COR-L47 (cell line): ENCODE results near the gene AGAP1.

Source experiments
- DNase-seq: peaks from one replicate; lab custom pipeline; 2025; lab: John Stamatoyannopoulos, UW

AGAP1 gene

GRCh38 chr2:236105955-236106607 is 612.2 kb downstream of the AGAP1 start:
- no peak for DNase-seq

GRCh38 chr2:236106761-236107160 is 612.9 kb downstream of the AGAP1 start:
- DNase-seq, result no peak

GRCh38 chr2:236107536-236107935 is 613.7 kb downstream of the AGAP1 start:
- no peak for DNase-seq

- DNase-seq, result no peak
These were observed 614.2 kb downstream of the AGAP1 start for GRCh38 chr2:236107942-236108625.

GRCh38 chr2:236109061-236109460 is 615.2 kb downstream of the AGAP1 start:
- DNase-seq, result no peak

GRCh38 chr2:236109473-236109872 is 615.6 kb downstream of the AGAP1 start:
- DNase-seq, result no peak

- DNase-seq, result no peak
These were observed 618.6 kb downstream of the AGAP1 start for GRCh38 chr2:236112466-236112865.

- DNase-seq, result no peak
These were observed 619.6 kb downstream of the AGAP1 start for GRCh38 chr2:236113425-236113824.

GRCh38 chr2:236113948-236114347 is 620.1 kb downstream of the AGAP1 start:
- DNase-seq, result no peak

GRCh38 chr2:236114959-236115358 is 621.1 kb downstream of the AGAP1 start:
- no peak for DNase-seq

- DNase-seq, result no peak
These were observed 623.6 kb downstream of the AGAP1 start for GRCh38 chr2:236117401-236117800.

GRCh38 chr2:236117861-236118269 is 624.0 kb downstream of the AGAP1 start:
- DNase-seq, result no peak

- no peak for DNase-seq
These were observed 625.2 kb downstream of the AGAP1 start for GRCh38 chr2:236119003-236119402.

GRCh38 chr2:236119476-236119875 is 625.6 kb downstream of the AGAP1 start:
- DNase-seq, result no peak

- DNase-seq, result no peak
These were observed 626.3 kb downstream of the AGAP1 start for GRCh38 chr2:236120141-236120601.

- no peak for DNase-seq
These were observed 627.0 kb downstream of the AGAP1 start for GRCh38 chr2:236120829-236121228.

GRCh38 chr2:236121546-236121945 is 627.7 kb downstream of the AGAP1 start:
- no peak for DNase-seq

GRCh38 chr2:236122236-236122635 is 628.4 kb downstream of the AGAP1 start:
- DNase-seq, result no peak

GRCh38 chr2:236123716-236124115 is 629.9 kb downstream of the AGAP1 start:
- DNase-seq, result no peak

- no peak for DNase-seq
These were observed 630.5 kb downstream of the AGAP1 start for GRCh38 chr2:236124182-236124893.

- no peak for DNase-seq
These were observed 631.7 kb downstream of the AGAP1 start for GRCh38 chr2:236125541-236125940.

GRCh38 chr2:236127010-236127409 is 633.2 kb downstream of the AGAP1 start:
- no peak for DNase-seq

- DNase-seq, result no peak
These were observed 634.5 kb downstream of the AGAP1 start for GRCh38 chr2:236128321-236128720.
